ENCODE measurements around the gene ITSN1.
"Not testable (repeated sequence)": the region's sequence is repeated elsewhere in the genome, so short reads cannot be mapped to it uniquely, and the experiment has no call there.

Gene ITSN1

DNA sequence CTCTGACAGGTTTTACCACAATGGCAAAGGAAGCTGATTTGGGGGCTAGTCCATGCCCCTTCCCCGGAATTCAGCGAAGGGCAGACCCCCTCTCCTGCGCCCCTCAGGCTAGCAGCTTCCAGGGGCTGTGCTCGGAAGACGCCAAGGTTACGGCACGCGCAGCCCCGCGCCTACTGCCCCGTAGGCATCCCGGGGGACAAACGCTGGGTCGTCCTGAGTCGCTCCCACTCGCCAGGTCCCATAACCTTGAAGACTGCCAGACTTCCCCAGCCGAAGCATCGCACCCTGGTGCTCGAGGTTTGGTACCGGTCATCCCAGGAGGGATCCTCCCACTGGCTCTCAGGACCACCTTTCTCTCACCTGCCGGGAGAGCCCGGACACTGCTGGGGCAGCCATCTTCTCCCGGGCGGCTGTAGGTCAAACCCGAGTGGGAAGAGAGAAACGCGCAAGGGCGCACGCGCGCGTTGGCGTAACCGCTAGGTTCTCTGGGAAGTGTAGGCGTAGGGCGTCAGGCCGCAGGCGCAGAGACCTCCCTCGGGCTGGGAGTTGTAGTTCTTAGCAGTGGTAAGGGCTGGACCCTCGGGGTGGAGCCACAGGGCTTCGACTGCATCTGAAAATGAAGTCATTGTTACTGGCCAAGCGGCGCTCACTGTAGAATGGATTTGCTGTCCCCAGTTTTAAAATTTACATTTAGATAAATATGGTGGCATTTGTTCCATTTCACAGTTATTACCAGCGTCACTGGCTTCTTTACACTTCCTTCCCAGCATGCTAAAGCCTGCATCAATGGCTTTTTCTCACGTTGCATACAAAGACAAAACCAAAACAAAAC, 273.3 kb downstream of the ITSN1 start, which contains the start of gene ATP5PO:
TSS of gene ATP5PO (minus strand) at position 437 of the 832 bp plus-strand sequence. CDS start at position 396, 41 bp downstream.
- peak within 1 kb of the TSS; percentile 91 for H3K9ac ChIP-seq (ENCODE audit: low read length)
- H3K27me3 ChIP-seq (ENCODE audit: control insufficient read depth, insufficient read depth, low read length) = no peaks in the 10 kb centered on the region
- H3K9me3 ChIP-seq (ENCODE audit: control insufficient read depth, insufficient read depth, low read depth, low read length) = no peaks in the 10 kb centered on the region
- peak within 1 kb of the TSS; percentile 60 for H3K27ac ChIP-seq (ENCODE audit: low read depth, low read length)
- H3K36me3 ChIP-seq (ENCODE audit: control insufficient read depth, insufficient read depth, low read length) = peaks cover 37% of the 10 kb centered on the region
- H3K4me3 ChIP-seq (ENCODE audit: low read depth, low read length) = peak within 1 kb of the TSS; percentile 95
- H3K4me1 ChIP-seq (ENCODE audit: control insufficient read depth, insufficient read depth, low read length) = peaks cover 12% of the 10 kb centered on the region; the same call in 1 of the 2 replicates

GRCh38 chr21:33916200-33916567, 273.9 kb downstream of the ITSN1 start:
- peaks cover 31% of the 10 kb centered on the region for H3K36me3 ChIP-seq (ENCODE audit: control insufficient read depth, insufficient read depth, low read length)
- peaks cover 12% of the 10 kb centered on the region; the same call in 1 of the 2 replicates for H3K4me1 ChIP-seq (ENCODE audit: control insufficient read depth, insufficient read depth, low read length)
- H3K9ac ChIP-seq (ENCODE audit: low read length) = no peak overlapping the region
- no peak overlapping the region for H3K27ac ChIP-seq (ENCODE audit: low read depth, low read length)
- no peaks in the 10 kb centered on the region for H3K9me3 ChIP-seq (ENCODE audit: control insufficient read depth, insufficient read depth, low read depth, low read length)
- peak overlapping the region; percentile 95 for H3K4me3 ChIP-seq (ENCODE audit: low read depth, low read length)
- no peaks in the 10 kb centered on the region for H3K27me3 ChIP-seq (ENCODE audit: control insufficient read depth, insufficient read depth, low read length)

- H3K27ac ChIP-seq (ENCODE audit: low read depth, low read length) = no peak overlapping the region
- no peak overlapping the region for H3K4me3 ChIP-seq (ENCODE audit: low read depth, low read length)
- H3K9ac ChIP-seq (ENCODE audit: low read length) = no peak overlapping the region
- no peaks in the 10 kb centered on the region for H3K9me3 ChIP-seq (ENCODE audit: control insufficient read depth, insufficient read depth, low read depth, low read length)
- H3K4me1 ChIP-seq (ENCODE audit: control insufficient read depth, insufficient read depth, low read length) = peaks cover 12% of the 10 kb centered on the region; the same call in 1 of the 2 replicates
- H3K27me3 ChIP-seq (ENCODE audit: control insufficient read depth, insufficient read depth, low read length) = no peaks in the 10 kb centered on the region
- peaks cover 19% of the 10 kb centered on the region for H3K36me3 ChIP-seq (ENCODE audit: control insufficient read depth, insufficient read depth, low read length)
Measured at GRCh38 chr21:33917421-33917820, 275.1 kb downstream of the ITSN1 start.

DNA sequence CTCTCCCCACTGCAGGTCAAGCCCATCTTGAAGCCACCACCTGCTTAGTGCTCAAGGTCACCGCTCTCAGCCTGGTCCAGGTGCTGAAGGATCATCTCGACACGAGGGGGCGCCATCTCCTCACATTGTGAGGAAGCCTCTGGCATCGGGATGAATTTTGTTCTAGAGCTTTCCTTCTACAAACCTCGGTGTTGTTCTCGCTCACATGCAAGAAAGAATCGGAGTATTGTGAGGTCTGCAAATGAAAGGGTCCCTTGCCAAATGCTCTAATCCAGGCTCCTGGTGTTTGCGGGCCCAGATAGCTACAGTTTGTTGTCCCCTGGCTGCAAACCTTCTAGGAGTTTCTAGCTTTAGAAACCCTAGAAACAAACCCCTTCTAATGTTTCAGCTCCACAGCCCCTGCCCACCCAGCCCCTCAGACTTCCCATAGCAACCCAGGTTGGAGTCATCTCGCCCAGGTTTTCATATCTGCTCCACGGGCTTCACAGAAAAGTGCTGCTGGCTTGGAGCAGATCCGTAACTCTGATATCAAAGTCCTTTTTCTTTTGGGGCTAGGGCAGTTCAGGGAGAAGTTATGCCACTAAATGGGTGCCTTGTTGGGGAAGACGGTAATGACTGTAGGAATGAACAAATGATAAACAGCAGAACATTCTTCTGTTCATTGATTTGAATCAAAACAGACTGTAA, 281.9 kb downstream of the ITSN1 start:
- Histone ChIP-seq H3K27ac (ENCODE audit: low read depth, low read length) (no peak overlapping the region), H3K4me1 (ENCODE audit: control insufficient read depth, insufficient read depth, low read length) (0 out of 2 replicates have a peak, but pooled peaks cover 2% of the 10 kb centered on the region), H3K9ac (ENCODE audit: low read length) (no peak overlapping the region), H3K9me3 (ENCODE audit: control insufficient read depth, insufficient read depth, low read depth, low read length) (no peaks in the 10 kb centered on the region), H3K36me3 (ENCODE audit: control insufficient read depth, insufficient read depth, low read length) (no peaks in the 10 kb centered on the region), H3K27me3 (ENCODE audit: control insufficient read depth, insufficient read depth, low read length) (no peaks in the 10 kb centered on the region), H3K4me3 (ENCODE audit: low read depth, low read length) (no peak overlapping the region)

GRCh38 chr21:33924766-33925100, 282.4 kb downstream of the ITSN1 start:
- H3K9ac ChIP-seq (ENCODE audit: low read length) = no peak overlapping the region
- no peak overlapping the region for H3K27ac ChIP-seq (ENCODE audit: low read depth, low read length)

GRCh38 chr21:33926248-33926647, 283.9 kb downstream of the ITSN1 start:
- not testable (repeated sequence) for H3K27me3 ChIP-seq (ENCODE audit: control insufficient read depth, insufficient read depth, low read length); H3K36me3 ChIP-seq (ENCODE audit: control insufficient read depth, insufficient read depth, low read length); H3K4me1 ChIP-seq (ENCODE audit: control insufficient read depth, insufficient read depth, low read length); H3K9ac ChIP-seq (ENCODE audit: low read length); H3K27ac ChIP-seq (ENCODE audit: low read depth, low read length); H3K9me3 ChIP-seq (ENCODE audit: control insufficient read depth, insufficient read depth, low read depth, low read length); H3K4me3 ChIP-seq (ENCODE audit: low read depth, low read length)

More at GRCh38 chr21:33924766-33925100, 282.4 kb downstream of the ITSN1 start:
- Histone ChIP-seq H3K9me3 (ENCODE audit: control insufficient read depth, insufficient read depth, low read depth, low read length) (no peaks in the 10 kb centered on the region), H3K36me3 (ENCODE audit: control insufficient read depth, insufficient read depth, low read length) (no peaks in the 10 kb centered on the region), H3K4me1 (ENCODE audit: control insufficient read depth, insufficient read depth, low read length) (0 out of 2 replicates have a peak, but pooled peaks cover 2% of the 10 kb centered on the region), H3K27me3 (ENCODE audit: control insufficient read depth, insufficient read depth, low read length) (no peaks in the 10 kb centered on the region), H3K4me3 (ENCODE audit: low read depth, low read length) (no peak overlapping the region)

GRCh38 chr21:33931052-33931798, 288.9 kb downstream of the ITSN1 start:
- H3K36me3 ChIP-seq (ENCODE audit: control insufficient read depth, insufficient read depth, low read length); H3K9me3 ChIP-seq (ENCODE audit: control insufficient read depth, insufficient read depth, low read depth, low read length); H3K4me1 ChIP-seq (ENCODE audit: control insufficient read depth, insufficient read depth, low read length); H3K27me3 ChIP-seq (ENCODE audit: control insufficient read depth, insufficient read depth, low read length): not testable (repeated sequence)
- peak overlapping the region; percentile 35 for H3K9ac ChIP-seq (ENCODE audit: low read length)
- H3K4me3 ChIP-seq (ENCODE audit: low read depth, low read length) = peak overlapping the region; percentile 50
- H3K27ac ChIP-seq (ENCODE audit: low read depth, low read length) = peak overlapping the region; percentile 29; the same call in 1 of the 2 replicates

- no peaks in the 10 kb centered on the region for H3K36me3 ChIP-seq (ENCODE audit: control insufficient read depth, insufficient read depth, low read length)
Measured at GRCh38 chr21:33931799-33932390, 289.6 kb downstream of the ITSN1 start.

GRCh38 chr21:33932731-33933130, 290.4 kb downstream of the ITSN1 start:
- H3K9ac ChIP-seq (ENCODE audit: low read length) = no peak overlapping the region
- H3K27me3 ChIP-seq (ENCODE audit: control insufficient read depth, insufficient read depth, low read length) = no peaks in the 10 kb centered on the region
- 0 out of 2 replicates have a peak, but pooled peaks cover 2% of the 10 kb centered on the region for H3K9me3 ChIP-seq (ENCODE audit: control insufficient read depth, insufficient read depth, low read depth, low read length)
- H3K36me3 ChIP-seq (ENCODE audit: control insufficient read depth, insufficient read depth, low read length) = no peaks in the 10 kb centered on the region
- H3K27ac ChIP-seq (ENCODE audit: low read depth, low read length) = no peak overlapping the region
- H3K4me3 ChIP-seq (ENCODE audit: low read depth, low read length) = 0 out of 2 replicates have a peak overlapping the region, but pooled peaks have one; percentile 50
- H3K4me1 ChIP-seq (ENCODE audit: control insufficient read depth, insufficient read depth, low read length) = no peaks in the 10 kb centered on the region

More at GRCh38 chr21:33931799-33932390, 289.6 kb downstream of the ITSN1 start:
- Histone ChIP-seq H3K4me1 (ENCODE audit: control insufficient read depth, insufficient read depth, low read length) (no peaks in the 10 kb centered on the region), H3K9ac (ENCODE audit: low read length) (peak overlapping the region; percentile 35), H3K27me3 (ENCODE audit: control insufficient read depth, insufficient read depth, low read length) (no peaks in the 10 kb centered on the region), H3K4me3 (ENCODE audit: low read depth, low read length) (peak overlapping the region; percentile 50), H3K9me3 (ENCODE audit: control insufficient read depth, insufficient read depth, low read depth, low read length) (0 out of 2 replicates have a peak, but pooled peaks cover 2% of the 10 kb centered on the region), H3K27ac (ENCODE audit: low read depth, low read length) (peak overlapping the region; percentile 29; the same call in 1 of the 2 replicates)

- Histone ChIP-seq H3K27me3 (ENCODE audit: control insufficient read depth, insufficient read depth, low read length) (no peaks in the 10 kb centered on the region), H3K9me3 (ENCODE audit: control insufficient read depth, insufficient read depth, low read depth, low read length) (0 out of 2 replicates have a peak, but pooled peaks cover 2% of the 10 kb centered on the region), H3K27ac (ENCODE audit: low read depth, low read length) (no peak overlapping the region), H3K4me3 (ENCODE audit: low read depth, low read length) (no peak overlapping the region), H3K4me1 (ENCODE audit: control insufficient read depth, insufficient read depth, low read length) (peaks cover 3% of the 10 kb centered on the region; the same call in 1 of the 2 replicates), H3K9ac (ENCODE audit: low read length) (no peak overlapping the region), H3K36me3 (ENCODE audit: control insufficient read depth, insufficient read depth, low read length) (no peaks in the 10 kb centered on the region)
Measured at GRCh38 chr21:33936301-33937038, 294.2 kb downstream of the ITSN1 start.

Measured in HUES6 (cell line).